Fibroblast of mammary gland (primary cell): ENCODE data around the gene BCR.

ENCODE experiments used
- DNase-seq: peaks from one replicate; pipeline ENCODE4 v3.0.0-alpha.2; 2010; ENCODE audit warnings: low read depth
- H3K4me3 ChIP-seq: 2 replicates; pipeline ENCODE4 v1.5.1; 2011; ENCODE audit warnings: low read depth, mild to moderate bottlenecking, low read length, moderate library complexity; ENCODE audit not compliant: control insufficient read depth
- CTCF ChIP-seq: conservative IDR thresholded peaks from 2 replicates; pipeline ENCODE4 v1.5.1; 2011; ENCODE audit warnings: low read depth, low read length, inconsistent platforms; ENCODE audit not compliant: control insufficient read depth, insufficient read depth

The BCR gene

DNA sequence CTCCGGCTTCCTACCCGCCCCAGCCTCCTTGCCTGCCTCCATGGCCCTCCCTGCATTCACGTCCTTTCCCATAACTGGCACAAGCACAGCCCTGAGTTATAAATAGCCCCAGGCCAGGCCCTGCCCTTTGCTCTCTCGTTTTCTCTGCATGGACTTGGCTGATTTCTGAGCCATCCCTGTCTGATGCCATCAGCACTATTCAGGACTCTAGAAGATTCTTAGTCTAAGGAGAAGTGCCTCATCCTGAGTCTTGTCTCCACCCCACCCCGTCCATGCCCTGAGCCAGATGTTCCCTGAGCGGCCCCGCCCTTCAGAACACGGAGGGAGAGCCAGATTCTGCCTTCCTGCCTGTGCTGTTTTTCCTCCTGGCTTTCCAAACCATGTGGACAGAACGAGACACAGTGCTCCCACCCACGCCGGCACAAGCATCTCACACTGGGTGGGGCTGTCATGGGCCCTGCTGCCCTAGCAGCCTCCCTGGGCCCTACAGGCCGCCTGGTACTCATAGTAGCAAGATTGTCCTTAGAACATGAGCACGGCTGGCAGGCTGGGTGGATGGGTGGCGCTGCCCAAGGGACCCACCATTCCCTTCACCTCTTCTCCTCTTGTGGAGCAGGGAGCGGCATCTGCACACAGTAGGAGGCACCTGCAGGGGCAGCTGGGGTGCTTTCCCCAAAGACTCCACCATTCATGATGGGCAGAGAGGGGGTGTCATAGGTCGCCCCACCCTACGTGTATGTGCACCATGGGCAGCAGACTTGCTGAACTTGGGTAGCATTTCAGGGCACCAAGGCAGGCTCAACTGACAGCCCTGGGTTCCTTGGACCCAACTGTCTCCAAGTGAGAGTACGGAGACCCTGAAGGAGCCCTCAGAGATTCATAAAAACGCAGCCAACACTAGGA lies 76.9 kb downstream of the BCR start:
- TF ChIP-seq CTCF: no peak
- no peak overlapping the region for H3K4me3 ChIP-seq
- DNase-seq: peak; percentile 82

- DNase-seq: no peak
- no peak for TF ChIP-seq CTCF
- H3K4me3 ChIP-seq: no peak overlapping the region
Observed at GRCh38 chr22:23257889-23258825, 77.8 kb downstream of the BCR start.

- no peak overlapping the region for H3K4me3 ChIP-seq
- TF ChIP-seq CTCF: no peak
- DNase-seq: no peak
Observed at GRCh38 chr22:23258826-23259170, 78.5 kb downstream of the BCR start.

GRCh38 chr22:23259916-23260644 lies 79.8 kb downstream of the BCR start:
- no peak for TF ChIP-seq CTCF
- no peak for DNase-seq
- no peak overlapping the region for H3K4me3 ChIP-seq

DNA sequence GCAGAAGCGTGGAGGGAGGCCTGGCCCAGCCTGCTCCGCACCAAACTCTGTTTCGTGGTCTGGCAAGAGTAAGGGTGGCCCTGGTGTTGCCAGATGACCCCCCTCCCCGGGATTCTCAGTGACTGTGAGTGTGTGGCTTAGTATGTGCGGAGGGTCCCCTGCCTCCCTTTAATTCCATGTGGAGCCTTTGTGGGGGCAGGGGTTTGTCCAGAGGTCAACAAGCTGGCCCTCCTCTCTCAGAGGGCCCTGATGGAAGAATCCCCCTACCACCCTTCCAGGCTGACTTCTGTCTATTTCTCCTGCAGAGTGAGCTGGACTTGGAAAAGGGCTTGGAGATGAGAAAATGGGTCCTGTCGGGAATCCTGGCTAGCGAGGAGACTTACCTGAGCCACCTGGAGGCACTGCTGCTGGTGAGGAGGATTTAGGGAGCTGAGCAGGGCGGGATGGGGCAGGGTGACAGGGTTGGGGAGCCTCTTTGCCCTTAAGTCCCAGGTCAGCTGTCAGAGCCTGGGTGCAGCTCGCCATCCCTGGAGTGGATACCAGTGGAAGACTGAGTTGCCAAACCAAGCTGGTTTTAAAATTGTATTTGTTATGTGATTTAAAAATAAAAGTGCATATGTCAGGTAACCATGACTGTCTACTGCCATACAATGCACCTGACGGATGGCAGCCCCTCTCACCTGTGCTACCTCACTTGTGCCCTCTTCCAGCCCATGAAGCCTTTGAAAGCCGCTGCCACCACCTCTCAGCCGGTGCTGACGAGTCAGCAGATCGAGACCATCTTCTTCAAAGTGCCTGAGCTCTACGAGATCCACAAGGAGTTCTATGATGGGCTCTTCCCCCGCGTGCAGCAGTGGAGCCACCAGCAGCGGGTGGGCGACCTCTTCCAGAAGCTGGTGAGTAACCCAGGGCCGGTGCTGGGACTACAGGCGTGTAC lies 80.6 kb downstream of the BCR start:
- no peak overlapping the region for H3K4me3 ChIP-seq
- TF ChIP-seq CTCF: no peak
- no peak for DNase-seq
